Hepatocyte (in vitro differentiated cells): ENCODE data around the gene EPB41L1. TPM values are rescaled to one million over a fixed set of nuclear protein-coding genes. Genes with fewer than 3 reads are reported as not detected.

Experiments
- DNase-seq: peaks from one replicate; pipeline ENCODE4 v3.0.0-alpha.2; 2016; ENCODE audit warnings: low spot score
- H2AFZ ChIP-seq: fragments of 200-600 bp; sonication (generic); 2 replicates; pipeline ENCODE4 v1.6.0; 2016; ENCODE audit warnings: antibody characterized with exemption, mild to moderate bottlenecking
- H3K27ac ChIP-seq: fragments of 200-600 bp; sonication (generic); 2 replicates; pipeline ENCODE4 v1.5.1; 2016; ENCODE audit warnings: mild to moderate bottlenecking
- H3K27me3 ChIP-seq: fragments of 200-600 bp; sonication (generic); 2 replicates; pipeline ENCODE4 v1.6.1; 2016
- H3K36me3 ChIP-seq: fragments of 200-600 bp; sonication (generic); replicated peaks from 2 replicates; pipeline ENCODE4 v1.5.1; 2016; ENCODE audit warnings: low read depth; ENCODE audit not compliant: insufficient read depth
- H3K4me1 ChIP-seq: fragments of 200-600 bp; sonication (generic); 2 replicates; pipeline ENCODE4 v1.5.1; 2016; ENCODE audit warnings: mild to moderate bottlenecking, moderate library complexity; ENCODE audit not compliant: insufficient read depth
- H3K4me2 ChIP-seq: fragments of 200-600 bp; sonication (generic); 2 replicates; pipeline ENCODE4 v1.6.0; 2016
- H3K4me3 ChIP-seq: fragments of 200-600 bp; sonication (generic); 2 replicates; pipeline ENCODE4 v1.5.1; 2016; ENCODE audit warnings: mild to moderate bottlenecking
- H3K79me2 ChIP-seq: fragments of 200-600 bp; sonication (generic); 2 replicates; pipeline ENCODE4 v1.6.0; 2017; ENCODE audit warnings: mild to moderate bottlenecking
- H3K9me2 ChIP-seq: fragments of 200-600 bp; sonication (generic); replicated peaks from 2 replicates; pipeline ENCODE4 v1.6.0; 2017; ENCODE audit warnings: mild to moderate bottlenecking; ENCODE audit not compliant: insufficient read depth
- H3K9me3 ChIP-seq: fragments of 200-600 bp; sonication (generic); 2 replicates; pipeline ENCODE4 v1.5.1; 2016; ENCODE audit warnings: low read depth, mild to moderate bottlenecking
- H4K20me1 ChIP-seq: fragments of 200-600 bp; sonication (generic); 2 replicates; pipeline ENCODE4 v1.6.0; 2016; ENCODE audit warnings: mild to moderate bottlenecking; ENCODE audit not compliant: insufficient read depth, poor library complexity, severe bottlenecking
- CTCF ChIP-seq: fragments of 200-600 bp; sonication (generic); IDR thresholded peaks from 2 replicates; pipeline ENCODE4 v1.5.1; 2016; ENCODE audit warnings: antibody characterized with exemption, mild to moderate bottlenecking; ENCODE audit not compliant: poor library complexity
- EZH2 ChIP-seq: fragments of 200-600 bp; sonication (generic); IDR thresholded peaks from 2 replicates; pipeline ENCODE4 v1.6.1; 2016; ENCODE audit warnings: antibody characterized with exemption, mild to moderate bottlenecking, borderline replicate concordance
- EZH2phosphoT487 ChIP-seq: fragments of 200-600 bp; sonication (generic); IDR thresholded peaks from one replicate; pipeline ENCODE4 v1.6.1; 2018; ENCODE audit warnings: antibody characterized with exemption, mild to moderate bottlenecking, low read depth, moderate library complexity; ENCODE audit not compliant: unreplicated experiment, severe bottlenecking
- WGBS: methylation state at CpG from one replicate; pipeline ENCODE4 v1.1.6; 2016; ENCODE audit warnings: low lambda C conversion rate; ENCODE audit errors: missing lambda C conversion rate; 5-methylcytosine and 5-hydroxymethylcytosine counted together
- polyA plus RNA-seq: library from polyadenylated mRNA; unstranded; fragments of >200 nt; fragmentation: Nextera tagmentation; extraction: Ambion mirVana; gene quantifications from 2 replicates; pipeline ENCODE4 v1.2.1, GENCODE V29; 2016
- total RNA-seq: library from RNA; depleted of rRNA; stranded (reverse); fragments of >200 nt; gene quantifications from 2 replicates; pipeline ENCODE4 v1.2.3, GENCODE V29; 2014

Gene EPB41L1
- total and polyA plus RNA-seq, 2 experiments from 2014 or later = 25.2 to 36.4 TPM

GRCh38 chr20:36253036-36253435 lies 98.5 kb downstream of the EPB41L1 start:
- TF ChIP-seq EZH2phosphoT487 = no peak
- no peak for TF ChIP-seq CTCF
- TF ChIP-seq EZH2 = no peak
- Histone ChIP-seq H3K4me3 (no peak overlapping the region), H3K4me1 (no peaks in the 10 kb centered on the region), H3K9me2 (no peaks in the 10 kb centered on the region), H4K20me1 (peaks cover 9% of the 10 kb centered on the region), H3K9me3 (no peaks in the 10 kb centered on the region), H3K4me2 (no peak overlapping the region), H3K36me3 (no peaks in the 10 kb centered on the region), H3K27ac (no peak overlapping the region), H3K27me3 (no peaks in the 10 kb centered on the region), H2AFZ (no peak overlapping the region), H3K79me2 (peaks cover 13% of the 10 kb centered on the region)
- 92% methylated on average over 9 of the region's 9 CpGs for WGBS
- DNase-seq = no peak

GRCh38 chr20:36254076-36254475 lies 99.5 kb downstream of the EPB41L1 start:
- DNase-seq = no peak
- no peak overlapping the region for H2AFZ ChIP-seq
- H3K36me3 ChIP-seq = no peaks in the 10 kb centered on the region
- H3K4me1 ChIP-seq = no peaks in the 10 kb centered on the region
- H3K4me3 ChIP-seq = no peak overlapping the region
- no peaks in the 10 kb centered on the region for H3K27me3 ChIP-seq
- TF ChIP-seq EZH2 = no peak
- TF ChIP-seq EZH2phosphoT487 = no peak
- no peak for TF ChIP-seq CTCF
- H3K27ac ChIP-seq = no peak overlapping the region
- no peak overlapping the region for H3K4me2 ChIP-seq
- H3K79me2 ChIP-seq = peaks cover 11% of the 10 kb centered on the region
- 87% methylated on average over 2 of the region's 2 CpGs for WGBS
- no peaks in the 10 kb centered on the region for H3K9me2 ChIP-seq
- H3K9me3 ChIP-seq = no peaks in the 10 kb centered on the region
- peaks cover 9% of the 10 kb centered on the region for H4K20me1 ChIP-seq

- Histone ChIP-seq H3K4me3 (no peak overlapping the region), H3K9me3 (no peaks in the 10 kb centered on the region), H3K79me2 (peaks cover 1% of the 10 kb centered on the region), H3K27me3 (no peaks in the 10 kb centered on the region), H2AFZ (no peak overlapping the region), H3K36me3 (no peaks in the 10 kb centered on the region), H4K20me1 (peaks cover 7% of the 10 kb centered on the region), H3K9me2 (no peaks in the 10 kb centered on the region), H3K4me2 (no peak overlapping the region), H3K27ac (no peak overlapping the region), H3K4me1 (no peaks in the 10 kb centered on the region)
- DNase-seq = no peak
- no peak for TF ChIP-seq CTCF
- TF ChIP-seq EZH2 = no peak
- no peak for TF ChIP-seq EZH2phosphoT487
- 93% methylated on average over 12 of the region's 12 CpGs for WGBS
Observed at GRCh38 chr20:36255445-36255844, 100.9 kb downstream of the EPB41L1 start.
